GM19438 (cell line): Measurements from ENCODE around the gene NFILZ.
"Not testable (repeated sequence)": the region's sequence is repeated elsewhere in the genome, so short reads cannot be mapped to it uniquely, and the experiment has no call there.

Source experiments
- ATAC-seq: cut with Tn5 transposase; IDR thresholded peaks from one replicate; pipeline ENCODE4 v1.9.1; 2021; ENCODE audit warnings: low read depth; ENCODE audit not compliant: unreplicated experiment

NFILZ gene

GRCh38 chr19:8610936-8611300 is 19.5 kb upstream of the NFILZ start:
- ATAC-seq, result no peak

GRCh38 chr19:8611391-8611876 is 19.0 kb upstream of the NFILZ start:
- no peak for ATAC-seq

- no peak for ATAC-seq
These were observed 18.3 kb upstream of the NFILZ start for GRCh38 chr19:8611877-8612806.

- no peak for ATAC-seq
These were observed 17.6 kb upstream of the NFILZ start for GRCh38 chr19:8612807-8613171.

- ATAC-seq, result no peak
These were observed 16.0 kb upstream of the NFILZ start for GRCh38 chr19:8614455-8614854.

- no peak for ATAC-seq
These were observed 15.4 kb upstream of the NFILZ start for GRCh38 chr19:8615024-8615423.

- ATAC-seq, result no peak
These were observed 14.4 kb upstream of the NFILZ start for GRCh38 chr19:8615813-8616596.

GRCh38 chr19:8616861-8617260 is 13.6 kb upstream of the NFILZ start:
- ATAC-seq, result no peak

GRCh38 chr19:8617325-8617724 is 13.1 kb upstream of the NFILZ start:
- not testable (repeated sequence) for ATAC-seq

- ATAC-seq, result no peak
These were observed 12.4 kb upstream of the NFILZ start for GRCh38 chr19:8617984-8618383.

- ATAC-seq, result no peak
These were observed 11.7 kb upstream of the NFILZ start for GRCh38 chr19:8618751-8619150.

GRCh38 chr19:8622886-8623285 is 7.5 kb upstream of the NFILZ start:
- ATAC-seq, result not testable (repeated sequence)

GRCh38 chr19:8626842-8627241 is 3.6 kb upstream of the NFILZ start:
- no peak for ATAC-seq

GRCh38 chr19:8629184-8629583 is 1.2 kb upstream of the NFILZ start:
- no peak for ATAC-seq

- ATAC-seq, result no peak
These were observed 477 bp downstream of the NFILZ start for GRCh38 chr19:8630796-8631424.

GRCh38 chr19:8631425-8631819 is 989 bp downstream of the NFILZ start:
- no peak for ATAC-seq

GRCh38 chr19:8635422-8635821 is 5.0 kb downstream of the NFILZ start:
- ATAC-seq, result no peak

- not testable (repeated sequence) for ATAC-seq
These were observed 6.6 kb downstream of the NFILZ start for GRCh38 chr19:8637070-8637469.

GRCh38 chr19:8638078-8638619 is 7.7 kb downstream of the NFILZ start:
- ATAC-seq, result no peak

- ATAC-seq, result no peak
These were observed 9.5 kb downstream of the NFILZ start for GRCh38 chr19:8639821-8640401.
